ENCODE measurements around the gene SLC32A1. TPM values are rescaled to one million over a fixed set of nuclear protein-coding genes. Genes with fewer than 3 reads are reported as not detected.

SLC32A1 gene
- total and polyA plus RNA-seq, 2 of the 13 experiments (the other 11 are each of a cell fraction or from before 2014, with no cell fraction given), result not detected

- TF ChIP-seq ZNF670 (CRISPR knock-in tag; IDR thresholded peaks at IDR 0.05; ENCODE audit: borderline replicate concordance) (no peak), ONECUT2 (CRISPR knock-in tag; IDR thresholded peaks at IDR 0.05) (peak; percentile 49; the same call in 1 of the 2 replicates), SALL2 (CRISPR knock-in tag; IDR thresholded peaks at IDR 0.05) (no peak; the same call in 1 of the 2 replicates), ZBTB38 (CRISPR knock-in tag; IDR thresholded peaks at IDR 0.05) (no peak), ZFP36L2 (CRISPR knock-in tag; IDR thresholded peaks at IDR 0.05) (peak; percentile 97), ZNF446 (CRISPR knock-in tag; IDR thresholded peaks at IDR 0.05) (no peak; the same call in 1 of the 2 replicates), HMG20B (CRISPR knock-in tag; conservative IDR thresholded peaks at IDR 0.05) (peak; percentile 89), PPARG (CRISPR knock-in tag; conservative IDR thresholded peaks at IDR 0.05) (peak; percentile 78), ZNF558 (CRISPR knock-in tag; IDR thresholded peaks at IDR 0.05; ENCODE audit: borderline replicate concordance) (peak; percentile 84; the same call in 1 of the 2 replicates), NFATC3 (CRISPR knock-in tag; IDR thresholded peaks at IDR 0.05) (no peak), TEF (CRISPR knock-in tag; IDR thresholded peaks at IDR 0.05) (no peak; the same call in 1 of the 2 replicates), ZNF543 (CRISPR knock-in tag; IDR thresholded peaks at IDR 0.05) (0 out of 2 replicates have a peak, but pooled peaks have one; percentile 53), NCOA1 (CRISPR knock-in tag; IDR thresholded peaks at IDR 0.05) (no peak), REPIN1 (CRISPR knock-in tag; IDR thresholded peaks at IDR 0.05; ENCODE audit: borderline replicate concordance, low read depth) (peak; percentile 77; the same call in 1 of the 2 replicates), MTF1 (CRISPR knock-in tag; IDR thresholded peaks at IDR 0.05) (no peak), YEATS2 (CRISPR knock-in tag; IDR thresholded peaks at IDR 0.05; ENCODE audit: borderline replicate concordance) (peak; percentile 71; the same call in 1 of the 2 replicates), HNF1B (CRISPR knock-in tag; IDR thresholded peaks at IDR 0.05) (0 out of 2 replicates have a peak, but pooled peaks have one; percentile 23), RARA (CRISPR knock-in tag; IDR thresholded peaks at IDR 0.05) (peak; percentile 78), ZNF513 (CRISPR knock-in tag; conservative IDR thresholded peaks at IDR 0.05) (no peak), ESRRA (CRISPR knock-in tag; IDR thresholded peaks at IDR 0.05; ENCODE audit: low read depth) (no peak), STAG1 (CRISPR knock-in tag; IDR thresholded peaks at IDR 0.05) (no peak), ZBTB2 (CRISPR knock-in tag; IDR thresholded peaks at IDR 0.05; ENCODE audit: low read depth) (no peak), CCDC6 (CRISPR knock-in tag; IDR thresholded peaks at IDR 0.05) (peak; percentile 94), ZNF766 (CRISPR knock-in tag; IDR thresholded peaks at IDR 0.05; ENCODE audit: borderline replicate concordance) (no peak)
Observed at GRCh38 chr20:38692436-38693411, 31.6 kb upstream of the SLC32A1 start (continued).
